ENCODE results near the gene ATE1. TPM values are rescaled to one million over a fixed set of nuclear protein-coding genes. Genes with fewer than 3 reads are reported as not detected.

ATE1 gene
- polyA plus RNA-seq, 1 experiment = 17.9 TPM

DNA sequence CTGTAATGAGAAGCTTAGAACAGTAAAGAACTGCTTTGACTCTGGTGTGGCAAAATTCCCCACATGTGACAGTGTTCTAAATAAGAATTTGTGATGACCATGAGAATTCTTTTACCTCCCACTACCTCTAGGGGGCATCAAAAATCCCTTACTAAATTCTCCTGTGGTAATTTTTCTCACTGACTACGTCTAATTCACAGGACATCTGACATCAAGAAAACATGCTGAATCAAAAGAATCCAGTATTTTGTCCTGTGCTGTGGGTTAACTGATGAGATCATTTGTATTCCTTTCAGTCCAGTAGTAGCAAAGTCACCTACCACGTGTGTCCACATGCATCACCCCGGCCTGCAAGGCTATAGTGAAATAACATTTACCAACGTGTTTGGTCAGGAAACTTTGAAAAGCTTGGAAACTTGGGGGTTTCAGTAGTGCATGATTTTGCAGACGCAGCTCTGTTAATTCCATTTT is 103.8 kb downstream of the ATE1 start:
- Histone ChIP-seq H3K4me3 (ENCODE audit: low read depth, low read length) (no peak overlapping the region), H3K9me3 (ENCODE audit: control insufficient read depth, insufficient read depth, low read length) (no peaks in the 10 kb centered on the region), H3K27ac (ENCODE audit: low read depth, low read length) (no peak overlapping the region), H3K27me3 (ENCODE audit: control insufficient read depth, insufficient read depth, low read length) (no peaks in the 10 kb centered on the region)
- ChIA-PET POLR2A (no interaction called here), CTCF (interaction anchor here (0.6 to 3.6 kb wide), 41 partner anchors 11 to 879 kb away, joined by 3 to 68 read pairs (median 4); partner anchors contain the start of gene NSMCE4A)
- TF ChIP-seq, protein P1, sequence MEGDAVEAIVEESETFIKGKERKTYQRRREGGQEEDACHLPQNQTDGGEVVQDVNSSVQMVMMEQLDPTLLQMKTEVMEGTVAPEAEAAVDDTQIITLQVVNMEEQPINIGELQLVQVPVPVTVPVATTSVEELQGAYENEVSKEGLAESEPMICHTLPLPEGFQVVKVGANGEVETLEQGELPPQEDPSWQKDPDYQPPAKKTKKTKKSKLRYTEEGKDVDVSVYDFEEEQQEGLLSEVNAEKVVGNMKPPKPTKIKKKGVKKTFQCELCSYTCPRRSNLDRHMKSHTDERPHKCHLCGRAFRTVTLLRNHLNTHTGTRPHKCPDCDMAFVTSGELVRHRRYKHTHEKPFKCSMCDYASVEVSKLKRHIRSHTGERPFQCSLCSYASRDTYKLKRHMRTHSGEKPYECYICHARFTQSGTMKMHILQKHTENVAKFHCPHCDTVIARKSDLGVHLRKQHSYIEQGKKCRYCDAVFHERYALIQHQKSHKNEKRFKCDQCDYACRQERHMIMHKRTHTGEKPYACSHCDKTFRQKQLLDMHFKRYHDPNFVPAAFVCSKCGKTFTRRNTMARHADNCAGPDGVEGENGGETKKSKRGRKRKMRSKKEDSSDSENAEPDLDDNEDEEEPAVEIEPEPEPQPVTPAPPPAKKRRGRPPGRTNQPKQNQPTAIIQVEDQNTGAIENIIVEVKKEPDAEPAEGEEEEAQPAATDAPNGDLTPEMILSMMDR (IDR thresholded peaks at IDR 0.05; ENCODE audit: low read depth, low read length) = peak; percentile 81
- no peak for DNase-seq (ENCODE audit: low read depth, low spot score)

DNA sequence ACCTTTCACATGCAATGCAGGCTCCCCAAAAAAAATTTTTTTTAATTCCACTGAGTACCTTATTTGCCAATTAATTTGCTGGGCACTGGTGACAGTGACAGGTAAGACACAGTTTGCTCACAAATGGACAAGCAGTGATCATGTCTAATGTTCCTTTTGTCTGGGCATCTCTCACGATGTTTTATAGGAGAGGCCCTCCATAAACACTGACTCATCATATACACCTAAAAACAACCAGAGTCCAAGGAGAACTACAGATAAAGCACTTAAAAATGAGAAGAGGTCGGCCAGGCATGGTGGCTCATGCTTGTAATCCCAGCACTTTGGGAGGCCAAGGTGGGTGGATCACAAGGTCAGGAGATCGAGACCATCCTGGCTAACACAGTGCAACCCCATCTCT is 105.1 kb downstream of the ATE1 start:
- ChIA-PET CTCF (interaction anchor here (0.9 to 3.6 kb wide), 7 partner anchors 10 to 75 kb away, joined by 3 to 68 read pairs (median 12); no protein-coding TSS in a partner anchor), POLR2A (no interaction called here)
- TF ChIP-seq, protein P1 (IDR thresholded peaks at IDR 0.05; ENCODE audit: low read depth, low read length) = no peak
- no peak overlapping the region for H3K27ac ChIP-seq (ENCODE audit: low read depth, low read length)
- no peaks in the 10 kb centered on the region for H3K27me3 ChIP-seq (ENCODE audit: control insufficient read depth, insufficient read depth, low read length)
- H3K9me3 ChIP-seq (ENCODE audit: control insufficient read depth, insufficient read depth, low read length) = no peaks in the 10 kb centered on the region
- H3K4me3 ChIP-seq (ENCODE audit: low read depth, low read length) = no peak overlapping the region
- DNase-seq (ENCODE audit: low read depth, low spot score) = no peak

DNA sequence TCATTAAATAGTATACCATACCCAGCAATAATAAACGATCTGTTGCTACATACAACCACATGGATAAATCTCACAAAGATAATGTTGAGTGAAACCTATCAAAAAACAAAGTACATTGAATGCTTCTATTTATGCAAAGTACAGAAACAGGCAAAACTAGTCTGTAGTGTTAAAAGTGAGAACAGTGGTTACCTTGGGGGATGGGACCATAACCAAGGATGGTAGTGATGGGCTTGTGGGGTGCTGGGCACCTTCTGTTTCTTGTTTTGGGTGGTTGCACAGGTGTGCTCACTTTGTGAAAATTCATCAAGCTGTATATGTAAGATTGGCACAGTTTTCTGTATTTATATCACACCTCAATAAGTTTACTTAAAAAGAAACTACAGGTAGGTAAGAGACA is 105.7 kb downstream of the ATE1 start:
- H3K27ac ChIP-seq (ENCODE audit: low read depth, low read length) = no peak overlapping the region
- POLR2A ChIA-PET = no interaction called here
- H3K9me3 ChIP-seq (ENCODE audit: control insufficient read depth, insufficient read depth, low read length) = no peaks in the 10 kb centered on the region
- CTCF ChIA-PET = interaction anchor here (3.6 kb wide), 1 partner anchor 13 kb away, joined by 68 read pairs; no protein-coding TSS in a partner anchor
- no peak for DNase-seq (ENCODE audit: low read depth, low spot score)
- TF ChIP-seq, protein P1 (IDR thresholded peaks at IDR 0.05; ENCODE audit: low read depth, low read length) = no peak
- no peak overlapping the region for H3K4me3 ChIP-seq (ENCODE audit: low read depth, low read length)
- no peaks in the 10 kb centered on the region for H3K27me3 ChIP-seq (ENCODE audit: control insufficient read depth, insufficient read depth, low read length)

DNA sequence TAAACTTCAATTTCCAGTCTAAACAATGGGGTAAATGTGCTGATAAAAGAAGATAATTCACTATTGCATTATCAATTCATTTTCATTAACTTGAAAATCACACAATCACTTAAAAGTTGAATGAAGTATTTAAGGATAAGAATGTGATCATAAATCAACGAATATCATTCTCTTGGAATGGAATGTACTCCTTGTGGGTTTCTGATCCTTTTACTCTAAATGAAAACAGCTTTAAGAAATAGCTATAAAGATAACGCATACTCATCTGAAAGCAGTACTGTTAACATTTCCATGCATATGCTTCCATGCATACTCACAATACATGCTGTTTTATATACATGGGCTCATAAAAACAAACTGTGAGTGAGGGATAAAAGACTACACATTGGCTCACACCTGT is 108.8 kb downstream of the ATE1 start:
- ChIA-PET POLR2A (no interaction called here), CTCF (interaction anchor here (1.0 kb wide), 1 partner anchor 85 kb away, joined by 3 read pairs; no protein-coding TSS in a partner anchor)
- H3K4me3 ChIP-seq (ENCODE audit: low read depth, low read length) = no peak overlapping the region
- no peaks in the 10 kb centered on the region; the same call in 1 of the 2 replicates for H3K9me3 ChIP-seq (ENCODE audit: control insufficient read depth, insufficient read depth, low read length)
- DNase-seq (ENCODE audit: low read depth, low spot score) = no peak
- TF ChIP-seq, protein P1 (IDR thresholded peaks at IDR 0.05; ENCODE audit: low read depth, low read length) = no peak
- H3K27me3 ChIP-seq (ENCODE audit: control insufficient read depth, insufficient read depth, low read length) = no peaks in the 10 kb centered on the region
- H3K27ac ChIP-seq (ENCODE audit: low read depth, low read length) = no peak overlapping the region

DNA sequence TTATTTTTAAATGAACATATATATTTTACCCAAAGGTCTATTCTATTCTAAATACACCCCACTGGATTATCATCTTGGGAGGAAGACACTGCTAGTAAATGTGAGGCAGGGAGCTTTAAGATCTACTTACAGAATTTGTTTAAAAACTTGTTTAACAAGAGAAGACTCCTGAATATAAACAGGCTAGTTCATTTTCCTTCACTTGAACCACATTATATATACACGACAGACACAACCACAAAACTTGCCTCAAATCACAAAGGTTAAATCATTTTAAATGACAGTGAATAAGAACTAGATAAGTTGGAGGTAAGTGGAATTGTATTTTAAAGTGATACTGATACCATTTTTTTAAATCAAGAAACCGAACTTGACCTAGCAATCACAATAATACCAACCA is 109.2 kb downstream of the ATE1 start:
- POLR2A ChIA-PET = no interaction called here
- Histone ChIP-seq H3K27me3 (ENCODE audit: control insufficient read depth, insufficient read depth, low read length) (no peaks in the 10 kb centered on the region), H3K4me3 (ENCODE audit: low read depth, low read length) (no peak overlapping the region), H3K27ac (ENCODE audit: low read depth, low read length) (no peak overlapping the region), H3K9me3 (ENCODE audit: control insufficient read depth, insufficient read depth, low read length) (no peaks in the 10 kb centered on the region; the same call in 1 of the 2 replicates)
- CTCF ChIA-PET = interaction anchor here (1.0 kb wide), 2 partner anchors 69 to 84 kb away, joined by 3 read pairs; no protein-coding TSS in a partner anchor
- TF ChIP-seq, protein P1 (IDR thresholded peaks at IDR 0.05; ENCODE audit: low read depth, low read length) = no peak
- no peak for DNase-seq (ENCODE audit: low read depth, low spot score)
